A673 (cell line): Measurements from ENCODE around the gene PAQR4. TPM values are rescaled to one million over a fixed set of nuclear protein-coding genes. Genes with fewer than 3 reads are reported as not detected.
"Not testable (repeated sequence)": the region's sequence is repeated elsewhere in the genome, so short reads cannot be mapped to it uniquely, and the experiment has no call there.

Experiments used
- BruUV-seq: library from RNA; stranded (reverse); fragments of 400-500 nt; replicated peaks from 2 replicates; lab custom pipeline; 2021; lab: Mats Ljungman, UMichigan
- CTCF ChIA-PET: fragments of 300-600 bp; sonication (Branson Sonifier 250); formaldehyde crosslinking; loops from one replicate; lab custom pipeline; 2022; ENCODE audit warnings: antibody characterized with exemption; lab: Charles Lee
- POLR2A ChIA-PET: fragments of 300-600 bp; sonication (Branson Sonifier 250); formaldehyde crosslinking; loops from one replicate; lab custom pipeline; 2022; ENCODE audit warnings: antibody characterized with exemption; ENCODE audit not compliant: low non-redundant PET; lab: Charles Lee
- DNase-seq: peaks from one replicate; pipeline ENCODE4 v3.0.0-alpha.2; 2015; ENCODE audit warnings: low spot score
- H3K27ac ChIP-seq: fragments of 200-600 bp; sonication (generic); 2 replicates; pipeline ENCODE4 v1.5.1; 2016; ENCODE audit warnings: mixed run types, low read depth, mild to moderate bottlenecking, mixed read lengths, antibody characterized with exemption, low read length; ENCODE audit not compliant: poor library complexity, severe bottlenecking
- H3K27me3 ChIP-seq: fragments of 200-600 bp; sonication (generic); replicated peaks from 2 replicates; pipeline ENCODE4 v1.6.1; 2017; ENCODE audit warnings: mixed run types, low read depth, mild to moderate bottlenecking, mixed read lengths, antibody characterized with exemption, low read length; ENCODE audit not compliant: insufficient read depth, poor library complexity
- H3K36me3 ChIP-seq: fragments of 200-600 bp; sonication (generic); 2 replicates; pipeline ENCODE4 v1.6.1; 2016; ENCODE audit warnings: mixed run types, mild to moderate bottlenecking, mixed read lengths, antibody characterized with exemption, low read length; ENCODE audit not compliant: insufficient read depth, poor library complexity, severe bottlenecking
- H3K4me1 ChIP-seq: fragments of 200-600 bp; sonication (generic); 2 replicates; pipeline ENCODE4 v1.6.1; 2017; ENCODE audit warnings: mixed run types, mild to moderate bottlenecking, mixed read lengths, antibody characterized with exemption, low read length; ENCODE audit not compliant: insufficient read depth, poor library complexity, severe bottlenecking
- H3K4me3 ChIP-seq: fragments of 200-600 bp; sonication (generic); 2 replicates; pipeline ENCODE4 v1.5.1; 2016; ENCODE audit warnings: low read depth, mixed run types, mild to moderate bottlenecking, mixed read lengths, low read length; ENCODE audit not compliant: poor library complexity, severe bottlenecking
- H3K9me3 ChIP-seq: fragments of 200-600 bp; sonication (generic); 2 replicates; pipeline ENCODE4 v1.6.1; 2016; ENCODE audit warnings: mixed run types, low read depth, mild to moderate bottlenecking, mixed read lengths, antibody characterized with exemption, low read length; ENCODE audit not compliant: poor library complexity, severe bottlenecking
- EZH2 ChIP-seq: fragments of 200-600 bp; sonication (generic); IDR thresholded peaks from 2 replicates; pipeline ENCODE4 v1.6.1; 2017; ENCODE audit warnings: borderline replicate concordance, low read depth, mild to moderate bottlenecking, mixed read lengths, antibody characterized with exemption, low read length; ENCODE audit not compliant: poor library complexity, severe bottlenecking
- intact Hi-C: fragments of 100-400 bp; cut with micrococcal nuclease; formaldehyde crosslinking; loops from one replicate; pipeline ENCODE4 v1.10.0; 2022; ENCODE audit not compliant: unreplicated experiment
- total RNA-seq: library from RNA; stranded (reverse); gene quantifications from 2 replicates; pipeline ENCODE4 v1.2.3, GENCODE V29; 2021
- TF ChIP-seq, protein P1 (sequence below): fragments of 300-800, 200-600 bp; sonication (generic); conservative IDR thresholded peaks from 2 replicates; pipeline ENCODE4 v1.5.1; 2017; ENCODE audit warnings: low read depth, mild to moderate bottlenecking, antibody characterized with exemption, low read length, moderate library complexity, mixed read lengths

Gene PAQR4
- total RNA-seq, 1 experiment from 2014 or later = 46.5 TPM

- Histone ChIP-seq H3K27ac (no peak overlapping the region), H3K9me3 (no peaks in the 10 kb centered on the region), H3K4me3 (no peak overlapping the region), H3K27me3 (no peaks in the 10 kb centered on the region), H3K36me3 (peaks cover 7% of the 10 kb centered on the region), H3K4me1 (peaks cover 5% of the 10 kb centered on the region)
- no peak for DNase-seq
- TF ChIP-seq, protein P1, sequence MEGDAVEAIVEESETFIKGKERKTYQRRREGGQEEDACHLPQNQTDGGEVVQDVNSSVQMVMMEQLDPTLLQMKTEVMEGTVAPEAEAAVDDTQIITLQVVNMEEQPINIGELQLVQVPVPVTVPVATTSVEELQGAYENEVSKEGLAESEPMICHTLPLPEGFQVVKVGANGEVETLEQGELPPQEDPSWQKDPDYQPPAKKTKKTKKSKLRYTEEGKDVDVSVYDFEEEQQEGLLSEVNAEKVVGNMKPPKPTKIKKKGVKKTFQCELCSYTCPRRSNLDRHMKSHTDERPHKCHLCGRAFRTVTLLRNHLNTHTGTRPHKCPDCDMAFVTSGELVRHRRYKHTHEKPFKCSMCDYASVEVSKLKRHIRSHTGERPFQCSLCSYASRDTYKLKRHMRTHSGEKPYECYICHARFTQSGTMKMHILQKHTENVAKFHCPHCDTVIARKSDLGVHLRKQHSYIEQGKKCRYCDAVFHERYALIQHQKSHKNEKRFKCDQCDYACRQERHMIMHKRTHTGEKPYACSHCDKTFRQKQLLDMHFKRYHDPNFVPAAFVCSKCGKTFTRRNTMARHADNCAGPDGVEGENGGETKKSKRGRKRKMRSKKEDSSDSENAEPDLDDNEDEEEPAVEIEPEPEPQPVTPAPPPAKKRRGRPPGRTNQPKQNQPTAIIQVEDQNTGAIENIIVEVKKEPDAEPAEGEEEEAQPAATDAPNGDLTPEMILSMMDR = no peak
- no peak for TF ChIP-seq EZH2
- ChIA-PET CTCF (no interaction called here), POLR2A (no interaction called here)
- intact Hi-C loops = loop anchor here (5.0 kb wide), 1 partner anchor 34 kb away; the partner anchor contains the start of gene KREMEN2
- BruUV-seq = no TSS peak
These were observed 40.4 kb upstream of the PAQR4 start for GRCh38 chr16:2928796-2929195.

DNA sequence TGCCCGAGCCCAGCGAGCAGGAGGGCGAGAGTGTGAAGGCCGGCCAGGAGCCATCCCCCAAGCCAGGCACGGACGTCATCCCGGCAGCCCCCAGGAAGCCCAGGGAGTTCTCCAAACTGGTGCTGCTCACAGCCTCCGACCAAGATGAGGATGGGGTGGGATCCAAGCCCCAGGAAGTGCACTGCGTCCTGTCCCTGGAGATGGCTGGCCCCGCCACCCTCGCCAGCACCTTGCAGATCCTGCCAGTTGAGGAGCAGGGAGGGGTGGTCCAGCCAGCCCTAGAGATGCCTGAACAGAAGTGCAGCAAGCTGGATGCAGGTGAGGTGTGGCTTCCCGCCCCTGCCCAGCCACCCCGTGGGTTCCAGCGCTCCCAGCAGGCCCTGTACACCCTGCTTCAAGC is 39.5 kb upstream of the PAQR4 start:
- Histone ChIP-seq H3K4me3 (no peak overlapping the region), H3K27me3 (no peaks in the 10 kb centered on the region), H3K36me3 (peaks cover 7% of the 10 kb centered on the region), H3K27ac (no peak overlapping the region), H3K9me3 (no peaks in the 10 kb centered on the region), H3K4me1 (peaks cover 5% of the 10 kb centered on the region)
- CTCF ChIA-PET = no interaction called here
- TF ChIP-seq, protein P1 = no peak
- no peak for TF ChIP-seq EZH2
- intact Hi-C loops = loop anchor here (5.0 kb wide), 1 partner anchor 33 kb away; the partner anchor contains the start of gene KREMEN2
- DNase-seq = no peak
- POLR2A ChIA-PET = no interaction called here
- BruUV-seq = no TSS peak

DNA sequence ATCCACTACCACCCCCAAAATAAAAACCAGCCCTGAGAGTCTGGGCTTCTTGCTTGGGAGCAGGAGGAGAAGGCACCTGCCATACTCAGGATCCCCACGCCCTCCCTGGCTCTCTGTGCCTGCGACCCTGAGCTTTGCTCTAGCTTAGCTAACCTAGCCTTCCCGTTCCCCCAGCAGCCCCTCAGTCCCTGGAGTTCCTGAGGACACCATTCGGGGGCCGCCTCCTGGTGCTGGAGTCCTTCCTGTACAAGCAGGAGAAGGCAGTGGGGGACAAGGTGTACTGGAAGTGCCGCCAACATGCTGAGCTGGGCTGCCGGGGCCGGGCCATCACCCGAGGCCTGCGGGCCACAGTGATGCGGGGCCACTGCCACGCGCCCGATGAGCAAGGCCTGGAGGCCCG is 38.9 kb upstream of the PAQR4 start:
- H3K9me3 ChIP-seq = no peaks in the 10 kb centered on the region
- no peak overlapping the region for H3K4me3 ChIP-seq
- H3K4me1 ChIP-seq = peaks cover 5% of the 10 kb centered on the region
- peaks cover 7% of the 10 kb centered on the region for H3K36me3 ChIP-seq
- intact Hi-C loops = no loop called here
- CTCF ChIA-PET = no interaction called here
- H3K27me3 ChIP-seq = no peaks in the 10 kb centered on the region
- no peak for TF ChIP-seq EZH2
- TF ChIP-seq, protein P1 = no peak
- POLR2A ChIA-PET = no interaction called here
- H3K27ac ChIP-seq = no peak overlapping the region
- no peak for DNase-seq
- BruUV-seq = no TSS peak

DNA sequence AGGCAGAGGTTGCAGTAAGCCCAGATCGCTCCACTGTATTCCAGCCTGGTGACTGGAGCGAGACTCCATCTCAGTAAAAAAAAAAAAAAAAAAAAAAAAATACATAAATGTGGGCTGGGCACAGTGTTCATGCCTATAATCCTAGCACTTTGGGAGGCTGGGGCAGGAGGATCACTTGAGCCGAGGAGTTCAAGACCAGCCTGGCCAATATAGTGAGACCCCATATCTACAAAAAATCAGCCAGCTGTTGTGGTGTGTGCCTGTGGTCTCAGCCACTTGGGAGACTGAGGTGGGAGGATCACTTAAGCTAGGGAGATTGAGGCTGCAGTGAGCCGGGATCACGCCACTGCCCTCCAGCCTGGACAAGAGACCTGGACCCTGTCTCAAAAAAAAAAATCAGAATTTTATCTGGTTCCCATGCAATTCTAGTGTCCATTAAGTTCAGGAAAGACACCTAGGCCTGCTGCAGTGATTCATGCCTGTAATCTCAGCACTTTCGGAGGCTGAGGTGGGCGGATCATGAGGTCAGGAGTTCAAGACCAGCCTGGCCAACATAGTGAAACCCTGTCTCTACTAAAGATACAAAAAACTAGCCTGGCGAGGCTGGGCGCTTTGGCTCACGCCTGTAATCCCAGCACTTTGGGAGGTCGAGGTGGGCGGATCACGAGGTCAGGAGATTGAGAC is 37.8 kb upstream of the PAQR4 start:
- intact Hi-C loops, BruUV-seq, CTCF ChIA-PET: not testable (repeated sequence)

More for the DNA sequence above, 37.8 kb upstream of the PAQR4 start:
- H3K4me3 ChIP-seq, H3K27me3 ChIP-seq, H3K36me3 ChIP-seq, H3K4me1 ChIP-seq, DNase-seq, POLR2A ChIA-PET, H3K27ac ChIP-seq, H3K9me3 ChIP-seq: not testable (repeated sequence)
